Vein endothelial cell (primary cell): Measurements from ENCODE around the gene ESPL1. TPM values are rescaled to one million over a fixed set of nuclear protein-coding genes. Genes with fewer than 3 reads are reported as not detected.

Experiments
- total RNA-seq: library from RNA; depleted of rRNA; stranded (reverse); fragments of >200 nt; gene quantifications from 2 replicates; pipeline ENCODE4 v1.2.3, GENCODE V29; 2012

ESPL1 gene
- 6.2 and 10.9 TPM in 2 replicates for total RNA-seq

GRCh38 chr12:53267999-53268629 lies at the start of gene ESPL1:
ESPL1 (plus strand) TSS chr12:53268299; CDS start chr12:53268767, 468 bp downstream.

DNA sequence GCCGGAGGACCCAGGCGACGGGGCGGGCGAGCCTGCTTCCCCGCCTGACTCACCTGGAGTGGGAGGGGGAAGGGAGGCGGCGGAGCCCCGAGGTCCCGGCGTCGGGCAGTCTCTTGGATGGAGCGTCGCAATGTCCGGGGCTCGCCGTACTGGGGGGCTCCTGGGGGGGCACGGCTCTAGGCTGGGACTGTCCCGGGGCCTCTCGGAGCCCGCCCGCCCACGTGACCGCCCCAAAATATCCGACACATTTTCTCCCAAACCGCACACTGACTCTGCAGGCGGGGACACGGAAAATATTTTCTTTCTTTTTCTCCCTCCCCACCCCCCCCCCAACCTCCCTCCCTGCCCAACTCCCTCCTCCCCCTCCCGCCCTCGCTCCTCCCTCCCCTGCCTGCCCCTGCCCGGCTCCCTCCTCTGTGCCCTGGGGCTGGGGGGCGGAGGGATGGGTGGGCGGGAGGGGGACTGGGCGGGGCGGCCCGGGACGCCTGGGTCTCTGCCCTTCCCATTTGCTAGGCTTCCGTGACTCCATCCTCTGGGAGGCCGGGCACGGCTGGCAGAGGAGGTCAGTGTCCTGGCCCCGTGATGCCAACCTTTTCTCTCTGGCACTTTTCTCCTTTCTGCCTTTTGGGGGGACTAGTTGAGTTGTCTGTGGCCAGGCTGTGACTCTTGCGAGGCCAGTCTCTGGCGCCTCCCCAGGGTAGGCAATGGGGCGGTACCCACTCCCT lies 36.0 kb upstream of the ESPL1 start, which contains the start of gene RARG:
TSS of gene RARG (minus strand) at position 289 of the 725 bp plus-strand sequence. CDS start 4,664 bp downstream, outside the sequence.

GRCh38 chr12:53295070-53295890 lies 27.2 kb downstream of the ESPL1 start, which contains the start of gene PFDN5:
PFDN5 (plus strand) TSS chr12:53295542; CDS start chr12:53295568, 26 bp downstream.

DNA sequence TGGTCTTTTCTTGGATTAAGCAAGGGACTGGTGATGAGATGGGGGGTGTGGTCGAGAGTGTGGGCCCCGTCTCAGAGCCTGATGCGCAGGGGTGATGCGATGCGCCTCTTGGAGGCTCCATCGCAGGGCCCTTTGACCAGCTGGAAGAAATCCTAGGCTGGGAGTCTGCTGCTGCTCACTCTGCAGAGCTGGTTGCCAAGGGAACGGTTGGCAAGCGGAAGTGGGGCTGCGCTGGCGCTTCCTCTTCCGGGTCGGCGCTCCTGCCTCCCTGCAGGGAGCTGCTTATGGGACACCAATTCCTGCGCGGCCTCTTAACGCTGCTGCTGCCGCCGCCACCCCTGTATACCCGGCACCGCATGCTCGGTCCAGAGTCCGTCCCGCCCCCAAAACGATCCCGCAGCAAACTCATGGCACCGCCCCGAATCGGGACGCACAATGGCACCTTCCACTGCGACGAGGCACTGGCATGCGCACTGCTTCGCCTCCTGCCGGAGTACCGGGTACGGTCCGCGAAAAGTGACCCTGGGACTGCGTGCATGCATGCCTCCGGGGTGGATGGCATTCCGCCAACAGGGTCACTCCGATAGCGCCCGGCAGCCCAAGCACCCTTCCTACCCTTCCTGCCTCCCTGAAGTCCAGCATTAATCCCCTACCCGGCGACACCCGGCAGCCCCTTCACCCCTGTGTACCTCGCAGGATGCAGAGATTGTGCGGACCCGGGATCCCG lies 31.5 kb downstream of the ESPL1 start, which contains the start of gene MYG1:
TSS of gene MYG1 (plus strand) at position 242 of the 727 bp plus-strand sequence. CDS start at position 285, 43 bp downstream.

DNA sequence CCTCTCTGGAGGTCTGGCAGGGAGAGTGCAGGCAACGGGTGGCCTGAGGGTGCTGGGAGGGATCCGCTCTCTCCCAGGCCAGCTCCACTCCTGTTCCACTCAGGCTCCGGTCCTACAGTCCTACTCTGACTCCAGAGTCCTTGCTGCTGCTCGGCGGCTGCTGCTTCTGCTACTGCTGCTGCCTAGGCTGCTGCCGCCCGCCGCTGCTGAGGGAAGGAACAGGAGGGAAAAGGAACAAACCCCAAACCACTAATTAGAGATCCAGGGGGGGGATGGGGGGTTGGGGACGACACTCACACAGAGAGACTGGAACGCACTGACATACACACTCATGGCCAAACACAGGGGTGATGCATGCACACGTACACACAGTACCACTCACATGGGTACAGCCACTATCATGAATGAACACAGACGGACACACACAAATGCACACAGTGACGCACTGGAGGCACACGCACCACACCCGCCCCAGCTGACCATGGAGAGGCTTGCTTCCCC lies 68.1 kb downstream of the ESPL1 start, which contains the start of gene SP7:
TSS of gene SP7 (minus strand) at position 174 of the 501 bp plus-strand sequence. CDS start 708 bp downstream, outside the sequence.

Other genes with a start within 250 kb of the ESPL1 start
- gene TNS2, start 218.2 kb upstream of the ESPL1 start, total RNA-seq = 50.4 and 54.2 TPM in 2 replicates
- gene SPRYD3, start 188.9 kb upstream of the ESPL1 start, total RNA-seq = 23.0 and 28.7 TPM in 2 replicates
- gene IGFBP6, start 170.6 kb upstream of the ESPL1 start, total RNA-seq = 8.2 and 8.5 TPM in 2 replicates
- not detected in 2 replicates for gene SOAT2, start 164.8 kb upstream of the ESPL1 start, total RNA-seq
- 14.2 and 15.0 TPM in 2 replicates for gene ZNF740, start 87.6 kb upstream of the ESPL1 start, total RNA-seq
- 3.7 and 7.5 TPM in 2 replicates for gene CSAD, start 87.4 kb upstream of the ESPL1 start, total RNA-seq
- under 0.01 TPM in 1 of 2 replicates, not detected in the other for gene ITGB7, start 61.0 kb upstream of the ESPL1 start, total RNA-seq
- gene RARG, start 36.1 kb upstream of the ESPL1 start, total RNA-seq = 8.5 and 12.3 TPM in 2 replicates
- gene PFDN5, start 27.2 kb downstream of the ESPL1 start, total RNA-seq = 308 and 327 TPM in 2 replicates
- gene MYG1, start 31.4 kb downstream of the ESPL1 start, total RNA-seq = 34.2 and 45.7 TPM in 2 replicates
- gene AAAS, start 53.3 kb downstream of the ESPL1 start, total RNA-seq = 51.0 and 53.5 TPM in 2 replicates
- not detected in 2 replicates for gene SP7, start 68.1 kb downstream of the ESPL1 start, total RNA-seq
- 44.6 and 48.7 TPM in 2 replicates for gene SP1, start 111.9 kb downstream of the ESPL1 start, total RNA-seq
- not detected in 2 replicates for gene AMHR2, start 155.6 kb downstream of the ESPL1 start, total RNA-seq
- 52.8 and 68.9 TPM in 2 replicates for gene PRR13, start 173.4 kb downstream of the ESPL1 start, total RNA-seq
- 420 and 457 TPM in 2 replicates for gene PCBP2, start 183.8 kb downstream of the ESPL1 start, total RNA-seq
- 18.9 and 21.5 TPM in 2 replicates for gene MAP3K12, start 231.2 kb downstream of the ESPL1 start, total RNA-seq
- 50.3 and 52.9 TPM in 2 replicates for gene TARBP2, start 233.0 kb downstream of the ESPL1 start, total RNA-seq
- gene NPFF, start 239.2 kb downstream of the ESPL1 start, total RNA-seq = not detected in 2 replicates